ENCODE data around the gene CALM1.

DNA sequence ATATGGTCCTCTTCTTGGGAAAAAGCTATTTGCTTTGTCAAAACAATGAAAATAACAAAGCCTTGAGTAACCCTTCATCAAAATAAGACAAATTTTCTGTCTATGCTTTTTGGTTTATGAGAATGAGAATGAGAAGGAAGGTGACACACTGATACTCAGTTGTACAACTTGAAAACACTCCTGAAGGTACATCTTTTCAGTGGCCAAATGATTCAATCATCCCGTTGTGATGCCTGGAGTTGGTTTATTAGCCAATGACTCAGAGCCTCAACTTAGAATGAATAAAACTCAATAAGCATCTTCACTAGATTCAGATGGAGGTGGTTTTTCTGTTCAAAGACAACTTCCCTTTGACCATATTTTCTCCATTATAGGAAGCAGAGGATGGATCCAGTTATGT is 7.8 kb upstream of the CALM1 start:
- TF ChIP-seq, protein P1, sequence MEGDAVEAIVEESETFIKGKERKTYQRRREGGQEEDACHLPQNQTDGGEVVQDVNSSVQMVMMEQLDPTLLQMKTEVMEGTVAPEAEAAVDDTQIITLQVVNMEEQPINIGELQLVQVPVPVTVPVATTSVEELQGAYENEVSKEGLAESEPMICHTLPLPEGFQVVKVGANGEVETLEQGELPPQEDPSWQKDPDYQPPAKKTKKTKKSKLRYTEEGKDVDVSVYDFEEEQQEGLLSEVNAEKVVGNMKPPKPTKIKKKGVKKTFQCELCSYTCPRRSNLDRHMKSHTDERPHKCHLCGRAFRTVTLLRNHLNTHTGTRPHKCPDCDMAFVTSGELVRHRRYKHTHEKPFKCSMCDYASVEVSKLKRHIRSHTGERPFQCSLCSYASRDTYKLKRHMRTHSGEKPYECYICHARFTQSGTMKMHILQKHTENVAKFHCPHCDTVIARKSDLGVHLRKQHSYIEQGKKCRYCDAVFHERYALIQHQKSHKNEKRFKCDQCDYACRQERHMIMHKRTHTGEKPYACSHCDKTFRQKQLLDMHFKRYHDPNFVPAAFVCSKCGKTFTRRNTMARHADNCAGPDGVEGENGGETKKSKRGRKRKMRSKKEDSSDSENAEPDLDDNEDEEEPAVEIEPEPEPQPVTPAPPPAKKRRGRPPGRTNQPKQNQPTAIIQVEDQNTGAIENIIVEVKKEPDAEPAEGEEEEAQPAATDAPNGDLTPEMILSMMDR (IDR thresholded peaks at IDR 0.05): no peak
- no peak for TF ChIP-seq POLR2A (IDR thresholded peaks at IDR 0.05)
- TF ChIP-seq EP300 (IDR thresholded peaks at IDR 0.05): no peak
